HepG2 (cell line): Measurements from ENCODE around the gene ZNF302. TPM values are rescaled to one million over a fixed set of nuclear protein-coding genes. Genes with fewer than 3 reads are reported as not detected.
A peak's percentile ranks its signal among the peaks of the same experiment; 100 is the strongest.

ENCODE experiments used
- CBFB ChIP-seq: sonication (generic); formaldehyde crosslinking; IDR thresholded peaks from 2 replicates; pipeline ENCODE4 v1.4.0; 2020; ENCODE audit warnings: missing genetic modification reagents
- CREM ChIP-seq, 2 experiments: sonication (generic) in 1 of 2; formaldehyde crosslinking in 1 of 2; IDR thresholded peaks; 2 replicates each; pipeline versions ENCODE4 v1.4.0 to v1.6.1; 2016 to 2020; ENCODE audit warnings: antibody characterized with exemption in 1 of 2, mild to moderate bottlenecking in 1 of 2, missing genetic modification reagents in 1 of 2
- GTF3A ChIP-seq: sonication (generic); formaldehyde crosslinking; conservative IDR thresholded peaks from 2 replicates; pipeline ENCODE4 v1.4.0; 2020; ENCODE audit warnings: mild to moderate bottlenecking, missing genetic modification reagents
- HMG20A ChIP-seq: IDR thresholded peaks from 2 replicates; pipeline ENCODE4 v1.6.1; 2016; ENCODE audit warnings: borderline replicate concordance
- NCOA5 ChIP-seq: sonication (generic); formaldehyde crosslinking; IDR thresholded peaks from 2 replicates; pipeline ENCODE4 v1.4.0; 2020; ENCODE audit warnings: missing genetic modification reagents
- NR2F2 ChIP-seq: IDR thresholded peaks from 2 replicates; pipeline ENCODE4 v1.6.1; 2012; ENCODE audit warnings: low read depth, inconsistent platforms, borderline replicate concordance
- SMYD3 ChIP-seq: sonication (generic); formaldehyde crosslinking; IDR thresholded peaks from 2 replicates; pipeline ENCODE4 v1.8.1; 2023; ENCODE audit warnings: mild to moderate bottlenecking, missing genetic modification reagents
- SRSF4 ChIP-seq: fragments of 200-400 bp; formaldehyde crosslinking; IDR thresholded peaks from one replicate; pipeline ENCODE4 v1.6.1; 2018; ENCODE audit warnings: mild to moderate bottlenecking, low read depth, low read length, moderate library complexity; ENCODE audit not compliant: poor library complexity, severe bottlenecking
- TBX2 ChIP-seq: sonication (generic); formaldehyde crosslinking; IDR thresholded peaks from 2 replicates; pipeline ENCODE4 v1.5.0; 2020; ENCODE audit warnings: missing genetic modification reagents, mild to moderate bottlenecking, borderline replicate concordance
- TGIF2 ChIP-seq: IDR thresholded peaks from 2 replicates; pipeline ENCODE4 v1.6.1; 2016; ENCODE audit warnings: control low read depth, missing compliant biosample characterization
- YY1 ChIP-seq: IDR thresholded peaks from 2 replicates; pipeline ENCODE4 v1.6.1; 2011; ENCODE audit warnings: low read length, low read depth, moderate library complexity, mild to moderate bottlenecking; ENCODE audit not compliant: insufficient read depth, insufficient replicate concordance
- ZBTB1 ChIP-seq: sonication (generic); formaldehyde crosslinking; IDR thresholded peaks from 2 replicates; pipeline ENCODE4 v1.4.0; 2020; ENCODE audit warnings: missing genetic modification reagents, borderline replicate concordance
- ZBTB7B ChIP-seq: sonication (generic); formaldehyde crosslinking; IDR thresholded peaks from 2 replicates; pipeline ENCODE4 v1.4.0; 2020; ENCODE audit warnings: missing genetic modification reagents
- ZEB1 ChIP-seq: IDR thresholded peaks from 2 replicates; pipeline ENCODE4 v1.6.1; 2012; ENCODE audit warnings: mild to moderate bottlenecking, low read depth, inconsistent platforms; ENCODE audit not compliant: insufficient replicate concordance
- ZNF441 ChIP-seq: sonication (generic); formaldehyde crosslinking; IDR thresholded peaks from 2 replicates; pipeline ENCODE4 v1.7.0; 2021; ENCODE audit warnings: missing genetic modification reagents, borderline replicate concordance
- ZNF563 ChIP-seq: sonication (generic); formaldehyde crosslinking; IDR thresholded peaks from 2 replicates; pipeline ENCODE4 v1.8.0; 2022; ENCODE audit warnings: mild to moderate bottlenecking, moderate library complexity, missing genetic modification reagents
- ZNF678 ChIP-seq: sonication (generic); formaldehyde crosslinking; IDR thresholded peaks from 2 replicates; pipeline ENCODE4 v1.4.0; 2020; ENCODE audit warnings: mild to moderate bottlenecking, missing genetic modification reagents
- ZNF7 ChIP-seq: IDR thresholded peaks from 2 replicates; pipeline ENCODE4 v1.6.1; 2016; ENCODE audit warnings: missing biosample characterization, missing genetic modification reagents
- ZNF850 ChIP-seq: sonication (generic); formaldehyde crosslinking; conservative IDR thresholded peaks from 2 replicates; pipeline ENCODE4 v1.9.0; 2021; ENCODE audit warnings: mild to moderate bottlenecking, missing genetic modification reagents
- polyA plus RNA-seq, 8 experiments: library from polyadenylated mRNA; depleted of rRNA in 3 of 8; stranded (reverse) in 7 of 8; unstranded in 1 of 8; fragments of >200 nt; fragmentation: Illumina TruSeq in 4 of 8; extraction: Trizol in 4 of 8; gene quantifications; 2 replicates each; pipeline versions ENCODE4 v1.2.1 to v1.2.3, GENCODE V29; 2011 to 2016; ENCODE audit warnings: low read depth in 4 of 8, missing spikeins in 1 of 8, mixed read lengths in 1 of 8; ENCODE audit not compliant: insufficient read depth in 1 of 8
- total RNA-seq, 5 experiments: library from RNA; depleted of rRNA; stranded (reverse); fragments of >200 nt; fragmentation: Illumina TruSeq; extraction: Trizol; gene quantifications; 2 replicates each; pipeline ENCODE4 v1.2.3, GENCODE V29; 2016; ENCODE audit warnings: low read depth in 1 of 5
- TF ChIP-seq, protein P1 (sequence below): sonication (generic); formaldehyde crosslinking; IDR thresholded peaks from 2 replicates; pipeline ENCODE4 v1.4.0; 2020; ENCODE audit warnings: missing genetic modification reagents, mild to moderate bottlenecking, borderline replicate concordance
- TF ChIP-seq, protein P2 (sequence below): sonication (generic); formaldehyde crosslinking; IDR thresholded peaks from 2 replicates; pipeline ENCODE4 v1.5.1; 2020; ENCODE audit warnings: missing genetic modification reagents, mild to moderate bottlenecking, borderline replicate concordance
- TF ChIP-seq, protein P3 (sequence below): sonication (generic); formaldehyde crosslinking; IDR thresholded peaks from 2 replicates; pipeline ENCODE4 v1.5.1; 2020; ENCODE audit warnings: missing genetic modification reagents, mild to moderate bottlenecking, borderline replicate concordance
- TF ChIP-seq, protein P4 (sequence below): sonication (generic); formaldehyde crosslinking; IDR thresholded peaks from 2 replicates; pipeline ENCODE4 v1.4.0; 2020; ENCODE audit warnings: low read depth, missing genetic modification reagents

Gene ZNF302
- total and polyA plus RNA-seq, 2 of the 13 experiments (the other 11 are each of a cell fraction or from before 2014, with no cell fraction given), result not detected

DNA sequence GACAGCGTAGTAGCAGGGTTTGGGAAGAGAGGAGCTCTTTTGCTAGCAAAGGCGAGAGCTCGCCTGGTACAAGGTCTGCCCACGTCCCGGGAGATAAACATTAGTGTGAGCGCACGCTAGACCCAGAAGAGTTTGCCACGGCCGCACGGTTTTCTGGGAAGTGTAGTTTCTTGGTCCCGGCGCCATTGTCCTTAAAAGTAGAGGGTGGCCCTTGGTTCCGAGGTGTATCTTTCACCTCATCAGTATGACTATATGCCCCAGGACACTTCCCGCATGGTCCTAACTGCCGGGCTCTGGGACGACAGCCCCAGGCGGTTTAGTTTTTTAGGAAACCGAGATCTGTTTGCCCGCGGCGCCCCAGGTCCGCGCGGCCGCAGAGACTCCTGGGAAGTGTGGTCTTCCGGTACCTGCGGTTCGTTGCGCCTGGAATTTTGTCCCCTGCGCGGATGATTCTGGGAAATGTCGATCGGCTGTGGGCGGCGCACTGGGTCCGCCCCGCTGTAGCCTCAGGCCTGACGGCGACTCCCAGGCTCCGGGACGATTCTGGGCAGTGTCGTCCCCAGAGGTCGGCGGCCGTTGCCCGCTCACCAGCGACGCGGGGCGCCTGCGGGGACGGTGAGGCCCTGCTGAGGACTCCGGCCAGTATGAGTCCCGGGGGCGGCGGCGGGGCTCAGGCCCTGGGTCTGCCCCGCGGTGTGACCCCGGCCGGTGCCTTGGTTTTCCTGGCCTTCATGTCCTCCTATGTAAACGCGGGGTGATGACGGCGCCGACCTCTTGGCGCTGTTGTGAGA, 56.5 kb downstream of the ZNF302 start, which contains the start of gene ZNF181 (continued):
- TF ChIP-seq ZNF441 (CRISPR knock-in tag), result peak; percentile 64; the same call in 1 of the 2 replicates
- 0 out of 2 replicates have a peak, but pooled peaks have one; percentile 3 for TF ChIP-seq TGIF2
- TF ChIP-seq, protein P1, sequence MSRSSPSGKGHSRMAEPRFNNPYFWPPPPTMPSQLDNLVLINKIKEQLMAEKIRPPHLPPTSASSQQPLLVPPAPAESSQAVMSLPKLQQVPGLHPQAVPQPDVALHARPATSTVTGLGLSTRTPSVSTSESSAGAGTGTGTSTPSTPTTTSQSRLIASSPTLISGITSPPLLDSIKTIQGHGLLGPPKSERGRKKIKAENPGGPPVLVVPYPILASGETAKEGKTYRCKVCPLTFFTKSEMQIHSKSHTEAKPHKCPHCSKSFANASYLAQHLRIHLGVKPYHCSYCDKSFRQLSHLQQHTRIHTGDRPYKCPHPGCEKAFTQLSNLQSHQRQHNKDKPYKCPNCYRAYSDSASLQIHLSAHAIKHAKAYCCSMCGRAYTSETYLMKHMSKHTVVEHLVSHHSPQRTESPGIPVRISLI (CRISPR knock-in tag), result peak; percentile 38; the same call in 1 of the 2 replicates
- TF ChIP-seq TBX2 (CRISPR knock-in tag), result peak; percentile 78
- peak; percentile 40 for TF ChIP-seq ZEB1
- peak; percentile 15; the same call in 1 of the 2 replicates for TF ChIP-seq SMYD3 (CRISPR knock-in tag)
- TF ChIP-seq ZNF7 (CRISPR knock-in tag), result no peak
- TF ChIP-seq, protein P2, sequence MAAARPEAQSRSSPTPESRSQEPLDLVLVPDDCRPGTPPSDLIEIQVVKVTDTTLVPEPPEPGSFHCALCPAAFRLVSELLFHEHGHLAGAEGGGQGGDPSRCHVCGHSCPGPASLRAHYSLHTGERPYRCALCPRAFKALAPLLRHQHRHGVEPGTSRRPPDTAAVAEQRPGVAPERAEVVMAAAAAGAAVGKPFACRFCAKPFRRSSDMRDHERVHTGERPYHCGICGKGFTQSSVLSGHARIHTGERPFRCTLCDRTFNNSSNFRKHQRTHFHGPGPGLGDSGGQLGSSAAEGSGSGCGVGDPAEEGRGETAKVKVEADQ (CRISPR knock-in tag), result no peak
- TF ChIP-seq NR2F2, result peak; percentile 12; the same call in 1 of the 2 replicates
- TF ChIP-seq ZNF678 (CRISPR knock-in tag), result peak; percentile 89; the same call in 1 of the 2 replicates
- peak; percentile 90 for TF ChIP-seq CREM (IDR thresholded peaks at IDR 0.05)
- TF ChIP-seq CREM (CRISPR knock-in tag; IDR thresholded peaks at IDR 0.05), result peak; percentile 30; the same call in 1 of the 2 replicates
- TF ChIP-seq, protein P3, sequence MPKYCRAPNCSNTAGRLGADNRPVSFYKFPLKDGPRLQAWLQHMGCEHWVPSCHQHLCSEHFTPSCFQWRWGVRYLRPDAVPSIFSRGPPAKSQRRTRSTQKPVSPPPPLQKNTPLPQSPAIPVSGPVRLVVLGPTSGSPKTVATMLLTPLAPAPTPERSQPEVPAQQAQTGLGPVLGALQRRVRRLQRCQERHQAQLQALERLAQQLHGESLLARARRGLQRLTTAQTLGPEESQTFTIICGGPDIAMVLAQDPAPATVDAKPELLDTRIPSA (CRISPR knock-in tag), result no peak
- no peak for TF ChIP-seq GTF3A (CRISPR knock-in tag)
- 0 out of 2 replicates have a peak, but pooled peaks have one; percentile 9 for TF ChIP-seq HMG20A (CRISPR knock-in tag)
- TF ChIP-seq ZBTB1 (CRISPR knock-in tag), result no peak
- TF ChIP-seq YY1, result peak; percentile 89
- TF ChIP-seq ZNF850 (CRISPR knock-in tag), result 0 out of 2 replicates have a peak, but pooled peaks have one; percentile 24
- peak; percentile 82 for TF ChIP-seq ZNF563
- TF ChIP-seq, protein P4, sequence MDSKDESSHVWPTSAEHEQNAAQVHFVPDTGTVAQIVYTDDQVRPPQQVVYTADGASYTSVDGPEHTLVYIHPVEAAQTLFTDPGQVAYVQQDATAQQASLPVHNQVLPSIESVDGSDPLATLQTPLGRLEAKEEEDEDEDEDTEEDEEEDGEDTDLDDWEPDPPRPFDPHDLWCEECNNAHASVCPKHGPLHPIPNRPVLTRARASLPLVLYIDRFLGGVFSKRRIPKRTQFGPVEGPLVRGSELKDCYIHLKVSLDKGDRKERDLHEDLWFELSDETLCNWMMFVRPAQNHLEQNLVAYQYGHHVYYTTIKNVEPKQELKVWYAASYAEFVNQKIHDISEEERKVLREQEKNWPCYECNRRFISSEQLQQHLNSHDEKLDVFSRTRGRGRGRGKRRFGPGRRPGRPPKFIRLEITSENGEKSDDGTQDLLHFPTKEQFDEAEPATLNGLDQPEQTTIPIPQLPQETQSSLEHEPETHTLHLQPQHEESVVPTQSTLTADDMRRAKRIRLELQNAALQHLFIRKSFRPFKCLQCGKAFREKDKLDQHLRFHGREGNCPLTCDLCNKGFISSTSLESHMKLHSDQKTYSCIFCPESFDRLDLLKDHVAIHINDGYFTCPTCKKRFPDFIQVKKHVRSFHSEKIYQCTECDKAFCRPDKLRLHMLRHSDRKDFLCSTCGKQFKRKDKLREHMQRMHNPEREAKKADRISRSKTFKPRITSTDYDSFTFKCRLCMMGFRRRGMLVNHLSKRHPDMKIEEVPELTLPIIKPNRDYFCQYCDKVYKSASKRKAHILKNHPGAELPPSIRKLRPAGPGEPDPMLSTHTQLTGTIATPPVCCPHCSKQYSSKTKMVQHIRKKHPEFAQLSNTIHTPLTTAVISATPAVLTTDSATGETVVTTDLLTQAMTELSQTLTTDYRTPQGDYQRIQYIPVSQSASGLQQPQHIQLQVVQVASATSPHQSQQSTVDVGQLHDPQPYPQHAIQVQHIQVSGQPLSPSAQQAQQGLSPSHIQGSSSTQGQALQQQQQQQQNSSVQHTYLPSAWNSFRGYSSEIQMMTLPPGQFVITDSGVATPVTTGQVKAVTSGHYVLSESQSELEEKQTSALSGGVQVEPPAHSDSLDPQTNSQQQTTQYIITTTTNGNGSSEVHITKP, result no peak; the same call in 1 of the 2 replicates
- no peak for TF ChIP-seq SRSF4
- TF ChIP-seq CBFB, result peak; percentile 74; the same call in 1 of the 2 replicates
- no peak for TF ChIP-seq NCOA5 (CRISPR knock-in tag)
- peak; percentile 21; the same call in 1 of the 2 replicates for TF ChIP-seq ZBTB7B
